ENCODE results near the gene HOXA11. TPM values are rescaled to one million over a fixed set of nuclear protein-coding genes. Genes with fewer than 3 reads are reported as not detected.

Gene HOXA11
- total RNA-seq, 1 experiment from 2014 or later, result 26.6 TPM

GRCh38 chr7:27203964-27204594 lies 19.0 kb upstream of the HOXA11 start:
- no peak for TF ChIP-seq EZH2phosphoT487 (IDR thresholded peaks at IDR 0.05; ENCODE audit: borderline replicate concordance, low read length)
- Histone ChIP-seq H3K27me3 (ENCODE audit: low read length) (no peaks in the 10 kb centered on the region), H3F3A (ENCODE audit: low read length, unreplicated experiment) (no peaks in the 10 kb centered on the region), H3K36me3 (ENCODE audit: low read depth, low read length) (no peaks in the 10 kb centered on the region), H3K9me3 (ENCODE audit: low read length) (no peaks in the 10 kb centered on the region), H3K9ac (ENCODE audit: low read length) (peak overlapping the region; percentile 91), H3K79me2 (ENCODE audit: low read length) (peaks cover 88% of the 10 kb centered on the region), H3K9me2 (replicated peaks; ENCODE audit: low read length) (no peaks in the 10 kb centered on the region), H4K20me1 (ENCODE audit: low read length) (no peaks in the 10 kb centered on the region), H2AFZ (ENCODE audit: low read length) (peak overlapping the region; percentile 73; the same call in 1 of the 2 replicates), H3K4me2 (ENCODE audit: low read length) (peak overlapping the region; percentile 94), H3K4me3 (ENCODE audit: low read length) (peak overlapping the region; percentile 75), H3K4me1 (ENCODE audit: insufficient read depth, low read length) (peaks cover 50% of the 10 kb centered on the region), H3K27ac (ENCODE audit: low read length) (peak overlapping the region; percentile 92)
- DNase-seq (peak; percentile 46), ATAC-seq (no peak)
- ChIA-PET CTCF (interaction anchor here (0.5 to 1.1 kb wide), 2 partner anchors 8 to 19 kb away, joined by 3 read pairs; partner anchors contain the start of gene HOXA11), POLR2A (ENCODE audit: unreplicated experiment) (interaction anchor here (0.6 to 0.9 kb wide), 3 partner anchors 9 to 21 kb away, joined by 3 to 4 read pairs (median 3); no protein-coding TSS in a partner anchor)
- intact Hi-C loops (cut with micrococcal nuclease), result loop anchor here (5.0 kb wide), 1 partner anchor 37 kb away; the partner anchor contains the start of gene HOXA9
- no TSS peak for BruUV-seq (replicated peaks)

GRCh38 chr7:27203365-27203953 lies 18.4 kb upstream of the HOXA11 start:
- H3K9ac ChIP-seq (ENCODE audit: low read length), result peak overlapping the region; percentile 91
- no peaks in the 10 kb centered on the region for H3K9me2 ChIP-seq (replicated peaks; ENCODE audit: low read length)
- H3K27ac ChIP-seq (ENCODE audit: low read length), result peak overlapping the region; percentile 92
- BruUV-seq (replicated peaks), result no TSS peak
- ChIA-PET CTCF (interaction anchor here (0.5 to 2.2 kb wide), 3 partner anchors 19 to 402 kb away, joined by 3 to 29 read pairs (median 3); partner anchors contain the start of gene HOXA11), POLR2A (ENCODE audit: unreplicated experiment) (interaction anchor here (0.5 to 0.9 kb wide), 6 partner anchors 9 to 718 kb away, joined by 3 to 14 read pairs (median 3); no protein-coding TSS in a partner anchor)
- ATAC-seq (no peak), DNase-seq (peak; percentile 44)
- H3K4me1 ChIP-seq (ENCODE audit: insufficient read depth, low read length), result peaks cover 48% of the 10 kb centered on the region
- H3K9me3 ChIP-seq (ENCODE audit: low read length), result no peaks in the 10 kb centered on the region
- intact Hi-C loops (cut with micrococcal nuclease), result loop anchor here (5.0 kb wide), 1 partner anchor 36 kb away; the partner anchor contains the start of gene HOXA9
- H3K79me2 ChIP-seq (ENCODE audit: low read length), result peaks cover 95% of the 10 kb centered on the region
- no peaks in the 10 kb centered on the region for H3K36me3 ChIP-seq (ENCODE audit: low read depth, low read length)
- no peaks in the 10 kb centered on the region for H4K20me1 ChIP-seq (ENCODE audit: low read length)
- H3F3A ChIP-seq (ENCODE audit: low read length, unreplicated experiment), result no peaks in the 10 kb centered on the region
- peak overlapping the region; percentile 94 for H3K4me2 ChIP-seq (ENCODE audit: low read length)
- peak overlapping the region; percentile 27; the same call in 1 of the 2 replicates for H2AFZ ChIP-seq (ENCODE audit: low read length)
- peak overlapping the region; percentile 75 for H3K4me3 ChIP-seq (ENCODE audit: low read length)
- TF ChIP-seq EZH2phosphoT487 (IDR thresholded peaks at IDR 0.05; ENCODE audit: borderline replicate concordance, low read length) (no peak), EZH2 (IDR thresholded peaks at IDR 0.05; ENCODE audit: low read length, unreplicated experiment) (no peak), CTCF (conservative IDR thresholded peaks at IDR 0.05; ENCODE audit: low read depth, low read length) (no peak)
- no peaks in the 10 kb centered on the region for H3K27me3 ChIP-seq (ENCODE audit: low read length)

- intact Hi-C loops (cut with micrococcal nuclease), result loop anchor here (5.0 kb wide), 1 partner anchor 35 kb away; the partner anchor contains the start of gene HOXA9
Measured at GRCh38 chr7:27202862-27203134, 17.8 kb upstream of the HOXA11 start.

More at GRCh38 chr7:27202862-27203134, 17.8 kb upstream of the HOXA11 start:
- ChIA-PET POLR2A (ENCODE audit: unreplicated experiment) (interaction anchor here (0.5 to 0.9 kb wide), 4 partner anchors 18 to 719 kb away, joined by 3 to 14 read pairs (median 3); no protein-coding TSS in a partner anchor), CTCF (interaction anchor here (0.7 to 2.2 kb wide), 2 partner anchors 40 to 403 kb away, joined by 3 to 29 read pairs; no protein-coding TSS in a partner anchor)
- Histone ChIP-seq H3K9me3 (ENCODE audit: low read length) (no peaks in the 10 kb centered on the region), H3K4me2 (ENCODE audit: low read length) (peak overlapping the region; percentile 94), H3K9me2 (replicated peaks; ENCODE audit: low read length) (no peaks in the 10 kb centered on the region), H2AFZ (ENCODE audit: low read length) (no peak overlapping the region), H3F3A (ENCODE audit: low read length, unreplicated experiment) (no peaks in the 10 kb centered on the region), H3K4me3 (ENCODE audit: low read length) (peak overlapping the region; percentile 75), H3K9ac (ENCODE audit: low read length) (peak overlapping the region; percentile 91), H3K36me3 (ENCODE audit: low read depth, low read length) (0 out of 2 replicates have a peak, but pooled peaks cover 2% of the 10 kb centered on the region), H3K79me2 (ENCODE audit: low read length) (peaks cover 95% of the 10 kb centered on the region), H3K27me3 (ENCODE audit: low read length) (no peaks in the 10 kb centered on the region), H3K27ac (ENCODE audit: low read length) (peak overlapping the region; percentile 92), H4K20me1 (ENCODE audit: low read length) (no peaks in the 10 kb centered on the region), H3K4me1 (ENCODE audit: insufficient read depth, low read length) (peaks cover 41% of the 10 kb centered on the region)
- ATAC-seq (no peak), DNase-seq (no peak)
- TF ChIP-seq EZH2 (IDR thresholded peaks at IDR 0.05; ENCODE audit: low read length, unreplicated experiment), result no peak
- TF ChIP-seq EZH2phosphoT487 (IDR thresholded peaks at IDR 0.05; ENCODE audit: borderline replicate concordance, low read length), result no peak
- TF ChIP-seq CTCF (conservative IDR thresholded peaks at IDR 0.05; ENCODE audit: low read depth, low read length), result no peak
- no TSS peak for BruUV-seq (replicated peaks)

Measured in PC-3 (cell line).